T47D (cell line): ENCODE results near the gene ELK4.

Experiments
- DNase-seq, 2 experiments: peaks; one replicate each; pipeline versions ENCODE4 v3.0.0 to v3.0.0-alpha.2; 2011 to 2012; ENCODE audit warnings: low read depth in 1 of 2, low spot score in 1 of 2
- JUND ChIP-seq: IDR thresholded peaks from 2 replicates; pipeline ENCODE4 v1.6.1; 2012; ENCODE audit warnings: low read depth
- in situ Hi-C: cut with HindIII; loops from 2 replicates; pipeline ENCODE4 v1.10.0; 2016; ENCODE audit warnings: low sequenced_read_pairs, low pct_unique_long_range_greater_than_20kb

ELK4 gene

DNA sequence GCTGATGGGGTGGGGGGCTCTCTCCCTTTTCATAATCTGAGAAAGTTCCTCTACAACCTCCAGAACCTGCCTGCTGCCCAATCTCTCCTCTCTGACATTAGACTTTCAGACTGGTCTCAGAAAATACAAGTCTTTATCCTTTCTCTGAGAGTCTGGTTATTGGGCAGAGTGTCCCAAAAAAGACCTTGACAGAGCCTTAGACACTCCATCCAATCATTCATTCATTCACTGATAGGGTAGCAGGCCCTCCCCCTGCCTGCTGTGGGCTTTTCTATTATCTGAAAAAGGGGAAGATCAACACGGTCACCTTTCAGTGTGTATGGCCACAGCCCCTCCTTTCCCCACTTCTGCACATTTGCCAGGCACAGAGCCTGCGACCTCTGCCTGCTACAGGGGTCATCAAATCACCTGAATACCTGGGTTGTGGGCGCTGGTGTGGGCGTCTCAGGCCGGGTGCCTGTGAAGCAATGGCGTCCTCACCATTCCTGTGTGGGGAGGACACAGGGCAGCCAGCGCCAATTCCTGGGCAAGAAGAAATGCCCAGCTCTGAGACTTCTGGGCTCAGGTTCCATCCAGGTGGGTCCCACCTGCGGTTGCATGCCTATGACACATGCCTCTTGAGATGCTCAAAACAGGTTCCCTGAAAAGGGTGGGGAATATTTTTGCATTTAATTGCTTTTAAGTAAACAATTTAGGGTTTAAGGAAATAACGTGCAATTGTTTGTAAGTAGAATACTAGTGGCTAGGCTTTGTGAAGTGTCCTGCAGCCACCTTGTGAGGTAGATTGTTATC, 52.8 kb downstream of the ELK4 start:
- TF ChIP-seq JUND, result no peak
- in situ Hi-C loops, result no loop called here
- peak in 1 of 2 experiments; percentile 46 for DNase-seq

DNA sequence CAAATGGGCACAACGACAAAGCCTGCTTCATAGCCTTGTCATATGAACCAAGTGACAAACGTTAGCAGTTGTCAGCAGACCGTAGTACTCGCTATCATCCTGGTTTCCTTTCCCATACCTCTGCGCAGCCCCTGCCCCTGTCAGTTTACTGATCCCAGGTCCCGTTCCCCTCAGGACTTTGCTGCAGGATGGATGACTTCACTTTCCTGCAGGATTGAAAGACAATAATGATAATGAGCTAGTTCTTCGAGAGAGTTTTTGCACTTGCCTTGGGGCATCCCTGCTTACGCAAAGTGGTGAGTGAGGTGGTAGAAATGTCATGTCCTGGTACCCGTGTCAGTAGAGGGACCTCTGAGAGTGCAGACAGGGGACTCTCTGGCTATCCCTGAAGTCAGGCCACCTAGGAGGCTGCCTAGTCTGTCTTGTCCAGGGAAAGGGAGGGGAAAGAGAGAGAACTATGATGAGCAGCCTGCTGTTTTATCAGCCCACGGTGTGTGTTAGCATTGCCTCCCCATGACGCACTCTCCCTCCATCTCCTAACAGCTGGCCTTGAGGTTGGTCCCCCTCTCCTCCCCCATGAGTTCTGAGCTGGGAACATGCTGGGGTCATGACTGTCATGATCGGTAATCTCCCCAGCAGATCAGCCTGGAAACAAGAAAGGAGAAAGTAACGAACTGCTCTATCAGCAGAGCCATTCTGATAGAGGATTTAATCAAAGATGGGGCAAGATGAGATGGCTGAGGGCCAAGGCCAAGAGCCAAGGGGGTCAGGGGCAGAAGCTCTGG, 53.7 kb downstream of the ELK4 start:
- in situ Hi-C loops, result no loop called here
- no peak for DNase-seq

DNA sequence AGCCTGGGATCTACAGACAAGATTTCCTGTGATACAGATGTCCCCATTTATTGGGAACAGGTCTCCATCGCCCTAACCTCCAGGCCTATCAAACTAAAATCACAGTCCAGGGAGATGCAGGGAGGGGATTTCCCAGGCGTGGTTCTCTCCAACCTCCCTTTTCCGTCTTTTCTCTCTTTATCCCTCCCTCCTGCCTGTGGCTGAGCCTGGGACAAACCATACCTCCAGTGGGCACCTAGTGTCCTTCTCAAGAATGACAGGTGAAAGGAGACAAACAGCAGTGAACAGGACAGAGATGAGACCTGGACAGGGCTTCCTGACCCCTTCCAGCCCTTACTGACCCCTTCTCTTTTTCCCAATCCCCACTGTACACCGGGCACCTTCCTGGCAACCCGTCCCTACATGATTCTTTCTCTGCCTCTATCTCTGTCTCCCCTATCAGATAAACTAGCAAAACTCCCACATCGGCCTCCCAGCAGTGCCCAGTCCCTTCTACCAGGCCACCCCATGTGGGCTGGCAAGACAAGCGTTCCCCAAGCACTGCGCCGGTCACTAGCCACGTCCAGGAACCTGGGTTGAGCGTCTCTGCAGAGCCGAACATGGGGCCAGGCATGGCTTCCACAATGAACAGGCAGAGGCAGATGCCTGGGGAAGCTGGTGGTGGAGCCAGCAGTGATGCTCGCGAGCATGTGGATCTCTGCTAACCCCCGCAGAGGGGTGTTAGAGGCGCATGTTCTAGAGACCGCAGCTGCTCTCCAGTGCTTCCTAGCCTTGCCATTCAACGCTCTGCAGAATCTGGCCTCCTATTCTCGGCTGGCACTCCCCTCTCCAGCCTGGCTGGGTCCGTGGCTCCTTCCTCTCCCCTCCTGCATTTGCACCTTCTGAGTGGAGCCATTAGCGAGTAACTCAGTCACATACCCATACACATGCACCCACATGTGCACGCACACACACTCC, 54.7 kb downstream of the ELK4 start:
- in situ Hi-C loops, result no loop called here
- peak in 1 of 2 experiments; percentile 56 for DNase-seq
- TF ChIP-seq JUND, result no peak

More for the DNA sequence above, 53.7 kb downstream of the ELK4 start:
- no peak for TF ChIP-seq JUND

DNA sequence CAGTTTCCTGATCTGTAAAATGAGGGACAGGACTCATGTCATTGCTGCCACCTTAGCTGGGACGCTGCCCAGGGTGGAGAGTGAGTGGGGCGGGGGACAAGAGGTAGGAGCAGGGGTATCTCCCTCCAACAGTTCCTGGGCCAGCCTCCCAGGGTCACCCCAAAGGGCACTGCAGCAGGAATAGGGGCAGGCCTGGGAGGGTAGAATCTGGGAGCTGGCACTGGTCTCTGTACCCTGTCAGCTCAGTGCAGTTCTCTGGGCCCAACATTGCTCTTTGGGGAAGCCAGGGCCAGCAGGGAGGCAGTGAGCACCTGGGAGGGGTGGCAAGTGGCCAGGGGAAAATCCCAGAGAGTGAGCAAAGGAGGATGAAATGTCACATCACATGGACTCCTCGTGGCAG, 55.8 kb downstream of the ELK4 start:
- no peak for TF ChIP-seq JUND
- DNase-seq, result no peak
- in situ Hi-C loops, result no loop called here

DNA sequence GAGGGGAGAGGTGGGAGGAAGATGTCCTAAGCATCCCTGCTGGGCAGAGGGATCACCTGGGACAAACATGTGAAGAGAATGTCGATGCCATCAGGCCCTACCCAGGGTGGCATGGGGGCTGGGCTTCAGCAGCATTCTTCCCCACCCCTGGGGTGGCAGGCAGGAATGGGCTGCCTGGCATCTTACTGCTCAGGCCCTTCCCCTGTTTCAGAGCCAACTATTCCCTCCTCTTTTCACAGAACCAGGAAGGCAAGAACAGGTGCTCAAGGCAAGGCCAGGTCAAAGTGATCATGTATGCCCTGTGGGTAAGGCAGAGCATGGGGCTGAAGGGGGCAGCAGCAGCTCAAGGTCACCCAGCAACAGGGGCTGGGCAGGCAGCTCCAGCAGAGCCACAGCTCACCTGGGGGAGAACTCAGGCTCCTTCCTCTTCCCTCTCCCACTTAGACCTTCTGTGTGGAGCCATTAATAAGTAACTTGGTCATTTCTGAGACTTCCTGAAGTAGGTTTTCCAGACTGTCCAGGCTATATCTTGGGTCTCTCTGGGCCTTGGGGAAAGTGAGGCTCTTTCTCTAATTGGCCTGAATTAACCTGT, 56.4 kb downstream of the ELK4 start:
- no peak for TF ChIP-seq JUND
- in situ Hi-C loops, result no loop called here
- no peak for DNase-seq

DNA sequence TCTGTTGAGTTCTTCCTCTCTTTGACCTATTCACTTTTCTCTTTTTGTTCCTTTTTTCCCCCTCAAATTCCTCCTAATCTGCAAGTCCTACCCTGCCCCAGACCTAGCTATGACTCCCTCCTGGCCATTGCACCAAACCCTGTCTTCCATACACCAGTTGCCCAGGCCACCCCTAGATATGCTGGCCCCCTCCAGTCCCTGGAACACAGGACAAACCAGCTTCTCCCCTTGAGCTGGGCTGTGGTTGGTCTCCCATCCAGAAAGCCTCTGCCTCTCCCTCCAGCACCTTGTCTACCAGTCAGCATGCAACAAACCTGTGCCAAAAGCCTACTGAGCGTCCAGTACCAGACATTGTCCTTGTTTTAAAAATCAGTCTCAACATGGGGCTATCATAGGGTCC, 59.4 kb downstream of the ELK4 start:
- TF ChIP-seq JUND, result no peak
- in situ Hi-C loops, result no loop called here

DNA sequence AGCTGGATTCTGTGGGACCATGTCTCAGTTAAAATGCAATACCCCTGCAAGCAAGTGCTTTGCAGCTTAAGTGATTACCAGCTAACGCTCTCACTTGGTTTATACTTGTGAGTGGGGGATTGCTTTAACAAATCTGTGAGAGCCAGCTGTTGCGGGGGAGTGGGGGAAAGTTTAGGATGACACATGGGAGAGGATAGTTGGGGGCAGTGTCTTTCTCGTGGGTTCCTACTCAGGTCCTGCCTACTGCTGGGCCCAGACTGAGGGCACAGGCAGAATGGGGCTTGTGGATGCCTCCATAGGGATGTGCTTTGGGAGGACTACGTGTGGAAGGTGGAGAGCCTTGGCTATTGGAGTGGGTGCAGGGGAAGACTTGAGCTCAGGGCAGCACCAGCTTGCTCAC, 60.1 kb downstream of the ELK4 start:
- in situ Hi-C loops, result no loop called here
- no peak for DNase-seq
- TF ChIP-seq JUND, result no peak

More for the DNA sequence above, 59.4 kb downstream of the ELK4 start:
- no peak for DNase-seq

DNA sequence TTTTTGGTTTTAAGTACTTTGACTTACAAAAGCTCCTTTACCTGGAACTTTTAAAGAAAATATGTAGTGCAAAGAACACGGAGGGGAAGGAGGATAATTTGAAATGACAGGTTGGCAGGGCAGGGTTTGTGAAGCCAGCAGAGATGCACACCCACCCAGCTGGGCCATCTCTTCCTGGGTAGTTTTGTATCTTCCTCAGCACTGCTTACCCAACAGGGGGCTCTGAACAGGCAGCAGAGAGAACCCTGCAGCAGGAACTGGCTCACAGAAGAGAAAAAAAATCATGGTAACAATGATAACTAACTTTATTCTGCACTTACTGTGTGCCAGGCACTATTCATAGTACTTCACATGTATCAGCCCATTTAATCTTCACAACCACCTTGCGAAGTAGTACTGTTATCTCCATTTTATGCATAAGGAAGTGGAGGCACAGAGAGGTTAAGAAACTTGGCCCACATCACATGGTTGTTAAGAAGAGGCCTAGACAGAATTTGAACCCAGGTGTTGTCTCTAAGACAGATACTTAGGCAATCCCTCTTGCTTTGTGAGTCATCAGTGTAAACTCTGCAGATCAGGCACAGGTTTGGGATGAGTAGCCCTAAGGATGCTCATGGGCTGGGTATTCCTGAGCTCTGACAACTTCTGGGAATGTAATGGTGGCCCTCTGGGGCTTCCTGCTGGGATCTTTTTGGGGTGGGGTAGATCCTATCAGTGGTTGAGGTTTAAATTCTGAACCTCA, 60.8 kb downstream of the ELK4 start:
- no peak for DNase-seq
- in situ Hi-C loops, result no loop called here
- TF ChIP-seq JUND, result no peak

DNA sequence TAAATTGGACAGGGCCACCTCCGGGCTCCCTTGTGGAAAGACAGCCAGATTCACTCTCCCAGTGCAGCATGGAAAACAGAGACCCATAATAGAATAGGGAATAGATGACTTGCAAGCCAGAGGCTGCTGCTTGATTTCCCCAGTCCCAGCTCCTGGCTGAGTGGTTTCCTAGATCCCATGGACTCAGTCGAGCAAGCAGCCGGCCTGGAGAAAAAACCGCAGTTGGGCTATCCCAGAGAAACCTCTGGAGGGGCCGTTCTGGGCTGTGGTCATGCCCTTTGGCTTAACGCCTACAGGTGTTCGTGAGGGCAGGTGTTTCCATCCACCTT, 61.7 kb downstream of the ELK4 start:
- no peak for TF ChIP-seq JUND
- in situ Hi-C loops, result no loop called here
- no peak for DNase-seq

DNA sequence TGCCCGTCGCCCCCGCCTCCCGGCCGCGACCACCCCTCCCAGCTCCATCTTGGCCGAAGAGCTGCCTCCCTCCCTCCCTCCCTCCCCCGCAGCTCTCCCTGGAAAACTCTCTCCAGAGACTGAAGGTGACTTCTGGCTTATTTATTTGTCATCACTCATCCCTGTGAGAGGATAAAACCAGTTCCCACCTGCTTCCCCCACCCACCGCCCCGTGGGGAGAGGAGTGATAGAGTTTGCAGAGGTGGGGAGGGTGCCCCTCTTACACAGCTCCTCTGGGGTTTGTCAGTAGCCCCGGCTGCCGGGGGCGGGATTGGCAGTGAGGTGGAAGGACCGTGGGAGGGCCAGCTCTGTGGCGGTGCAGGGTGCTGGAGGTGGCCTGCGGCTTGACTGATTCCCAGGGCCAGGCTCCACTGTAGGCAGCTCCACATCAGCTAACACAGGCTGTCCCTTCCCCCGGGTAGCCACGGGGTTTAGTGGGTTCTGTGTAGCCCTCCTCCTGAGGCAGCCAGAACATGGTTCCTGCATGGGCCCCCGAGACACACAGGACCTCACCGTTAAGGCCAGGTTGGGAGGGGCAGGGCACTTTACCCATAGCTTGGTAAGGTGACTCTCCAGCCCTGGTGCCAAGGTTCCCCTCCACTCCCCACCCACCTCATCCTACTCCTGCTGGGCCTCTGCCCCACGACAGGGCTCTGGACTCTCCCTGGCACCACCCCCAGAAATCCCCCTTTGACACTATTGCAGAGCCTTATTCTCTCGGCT, 62.2 kb downstream of the ELK4 start:
- in situ Hi-C loops, result no loop called here
- TF ChIP-seq JUND, result no peak
- no peak for DNase-seq
